Jurkat, Clone E6-1 (cell line): ENCODE data around the gene CEMP1. TPM values are rescaled to one million over a fixed set of nuclear protein-coding genes. Genes with fewer than 3 reads are reported as not detected.
"Not testable (repeated sequence)": the region's sequence is repeated elsewhere in the genome, so short reads cannot be mapped to it uniquely, and the experiment has no call there.

Experiments
- DNase-seq: peaks from one replicate; pipeline ENCODE4 v3.0.0-alpha.2; 2011; ENCODE audit warnings: low read depth, low spot score
- H3K4me3 ChIP-seq: 2 replicates; pipeline ENCODE4 v1.5.1; 2011; ENCODE audit warnings: mild to moderate bottlenecking, low read length, control low read depth, moderate library complexity
- polyA plus RNA-seq: library from polyadenylated mRNA; unstranded; fragments of >200 nt; gene quantifications from one replicate; pipeline ENCODE4 v1.2.1, GENCODE V29; 2012; ENCODE audit warnings: missing spikeins; ENCODE audit not compliant: insufficient read length, insufficient read depth

CEMP1 gene
- polyA plus RNA-seq = 5.9 TPM

GRCh38 chr16:2531371-2531695 lies at the start of gene CEMP1:
Gene CEMP1 (minus strand): TSS chr16:2531408. CDS start chr16:2531073, 335 bp downstream.
- H3K4me3 ChIP-seq = peak within 1 kb of the TSS; percentile 59
- DNase-seq = no peak

GRCh38 chr16:2580818-2581217 lies 49.6 kb upstream of the CEMP1 start:
- not testable (repeated sequence) for DNase-seq, H3K4me3 ChIP-seq

- peak; percentile 46 for DNase-seq
These were observed 48.9 kb upstream of the CEMP1 start for GRCh38 chr16:2580143-2580542.

GRCh38 chr16:2578905-2579304 lies 47.7 kb upstream of the CEMP1 start:
- DNase-seq, H3K4me3 ChIP-seq: not testable (repeated sequence)

More at GRCh38 chr16:2580143-2580542, 48.9 kb upstream of the CEMP1 start:
- not testable (repeated sequence) for H3K4me3 ChIP-seq

GRCh38 chr16:2577044-2577443 lies 45.8 kb upstream of the CEMP1 start:
- not testable (repeated sequence) for H3K4me3 ChIP-seq, DNase-seq

GRCh38 chr16:2575839-2576238 lies 44.6 kb upstream of the CEMP1 start:
- DNase-seq = not testable (repeated sequence)

GRCh38 chr16:2572704-2573103 lies 41.5 kb upstream of the CEMP1 start:
- H3K4me3 ChIP-seq, DNase-seq: not testable (repeated sequence)

More at GRCh38 chr16:2575839-2576238, 44.6 kb upstream of the CEMP1 start:
- H3K4me3 ChIP-seq = not testable (repeated sequence)

GRCh38 chr16:2568573-2568972 lies 37.4 kb upstream of the CEMP1 start:
- not testable (repeated sequence) for H3K4me3 ChIP-seq, DNase-seq

- not testable (repeated sequence) for H3K4me3 ChIP-seq, DNase-seq
These were observed 36.3 kb upstream of the CEMP1 start for GRCh38 chr16:2567506-2567905.

GRCh38 chr16:2560798-2561133 lies 29.6 kb upstream of the CEMP1 start:
- DNase-seq, H3K4me3 ChIP-seq: not testable (repeated sequence)

- not testable (repeated sequence) for DNase-seq, H3K4me3 ChIP-seq
These were observed 29.1 kb upstream of the CEMP1 start for GRCh38 chr16:2560131-2560797.

GRCh38 chr16:2557150-2557549 lies 25.9 kb upstream of the CEMP1 start:
- not testable (repeated sequence) for DNase-seq

GRCh38 chr16:2554709-2555425 lies 23.7 kb upstream of the CEMP1 start:
- H3K4me3 ChIP-seq, DNase-seq: not testable (repeated sequence)

More at GRCh38 chr16:2557150-2557549, 25.9 kb upstream of the CEMP1 start:
- H3K4me3 ChIP-seq = not testable (repeated sequence)

GRCh38 chr16:2551420-2551889 lies 20.2 kb upstream of the CEMP1 start:
- not testable (repeated sequence) for DNase-seq, H3K4me3 ChIP-seq

- not testable (repeated sequence) for DNase-seq
These were observed 19.2 kb upstream of the CEMP1 start for GRCh38 chr16:2550283-2550878.

GRCh38 chr16:2543771-2544170 lies 12.6 kb upstream of the CEMP1 start:
- not testable (repeated sequence) for H3K4me3 ChIP-seq, DNase-seq

More at GRCh38 chr16:2550283-2550878, 19.2 kb upstream of the CEMP1 start:
- not testable (repeated sequence) for H3K4me3 ChIP-seq

GRCh38 chr16:2541409-2541808 lies 10.2 kb upstream of the CEMP1 start:
- not testable (repeated sequence) for H3K4me3 ChIP-seq, DNase-seq

GRCh38 chr16:2540912-2541311 lies 9.7 kb upstream of the CEMP1 start:
- H3K4me3 ChIP-seq, DNase-seq: not testable (repeated sequence)

- not testable (repeated sequence) for DNase-seq, H3K4me3 ChIP-seq
These were observed 8.7 kb upstream of the CEMP1 start for GRCh38 chr16:2539845-2540458.
